GM19372 (cell line): ENCODE measurements around the gene ADRA1B.

Experiments used
- ATAC-seq: cut with Tn5 transposase; IDR thresholded peaks from one replicate; pipeline ENCODE4 v1.9.1; 2021; ENCODE audit warnings: mild to moderate bottlenecking, low read depth, moderate library complexity; ENCODE audit not compliant: unreplicated experiment

ADRA1B gene

GRCh38 chr5:159923008-159923407, 6.7 kb downstream of the ADRA1B start:
- no peak for ATAC-seq

- no peak for ATAC-seq
These were observed 12.0 kb downstream of the ADRA1B start for GRCh38 chr5:159928122-159928909.

DNA sequence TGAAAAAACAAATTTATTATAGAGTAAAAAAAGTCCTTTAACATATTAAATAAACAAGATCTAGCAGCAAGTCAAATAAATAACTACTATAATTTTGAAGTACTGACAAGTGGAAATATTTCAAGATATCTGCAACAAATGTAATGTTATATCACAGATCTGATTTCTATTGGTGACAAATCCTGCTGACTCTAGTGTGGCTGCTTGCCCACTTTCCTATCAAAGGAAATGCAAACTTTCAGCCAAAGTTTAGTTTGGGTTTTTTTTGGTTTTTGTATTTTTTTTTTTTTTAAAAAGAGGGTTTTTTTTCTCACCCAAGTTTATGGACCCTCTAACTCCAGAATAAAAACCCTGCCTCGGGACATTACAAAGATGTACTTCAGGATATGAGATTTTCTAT, 12.9 kb downstream of the ADRA1B start:
- no peak for ATAC-seq

- no peak for ATAC-seq
These were observed 17.5 kb downstream of the ADRA1B start for GRCh38 chr5:159933531-159934485.

GRCh38 chr5:159935946-159936345, 19.7 kb downstream of the ADRA1B start:
- ATAC-seq = no peak

DNA sequence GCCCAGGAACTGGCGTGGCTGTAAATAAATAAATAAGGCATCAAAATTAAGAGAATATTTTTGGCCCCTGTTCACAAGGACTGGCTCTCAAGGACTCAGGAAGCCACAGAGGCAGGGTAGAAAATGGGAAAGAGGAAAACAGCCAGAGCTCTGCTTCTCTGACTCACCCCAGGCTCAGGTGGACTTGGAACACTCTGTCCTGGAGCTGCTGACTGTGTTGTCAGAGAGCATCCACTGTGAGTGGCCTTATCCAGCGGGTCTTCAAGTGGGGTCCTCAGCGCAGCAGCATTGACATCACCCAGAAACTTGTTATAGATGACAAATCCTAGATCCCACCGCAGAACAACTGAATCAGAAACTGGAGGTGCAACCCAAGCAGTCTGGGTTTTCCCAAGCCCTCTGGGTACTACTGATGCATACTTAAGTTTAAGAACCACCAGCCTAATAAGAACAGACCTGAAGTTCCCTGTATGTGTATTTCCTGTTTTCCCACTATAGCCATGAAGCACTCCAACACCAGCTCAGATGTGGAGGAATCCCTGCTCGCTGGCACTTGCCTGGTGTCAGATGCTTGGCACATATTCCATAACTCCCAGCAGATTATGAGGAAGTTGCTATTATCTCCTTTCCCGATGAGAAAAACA, 20.5 kb downstream of the ADRA1B start:
- no peak for ATAC-seq

DNA sequence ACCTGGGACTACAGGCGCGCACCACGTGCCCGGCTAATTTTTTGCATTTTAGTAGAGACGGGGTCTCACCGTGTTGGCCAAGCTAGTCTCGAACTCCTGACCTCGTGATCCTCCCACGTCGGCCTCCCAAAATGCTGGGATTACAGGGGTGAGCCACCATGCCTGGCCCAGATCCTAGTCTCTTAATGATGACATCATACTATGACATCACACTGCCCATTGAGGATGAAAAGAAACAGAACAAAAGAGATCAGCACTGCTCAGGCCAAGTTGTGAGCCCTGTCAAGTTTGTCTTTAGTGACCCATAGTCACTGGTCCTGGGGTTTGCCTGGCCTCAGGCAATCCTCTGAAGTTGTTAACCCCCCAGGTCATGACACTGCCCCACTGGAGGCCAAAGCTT, 21.3 kb downstream of the ADRA1B start:
- ATAC-seq = no peak

- ATAC-seq = no peak
These were observed 27.0 kb downstream of the ADRA1B start for GRCh38 chr5:159943326-159943725.

- no peak for ATAC-seq
These were observed 27.8 kb downstream of the ADRA1B start for GRCh38 chr5:159944056-159944600.

DNA sequence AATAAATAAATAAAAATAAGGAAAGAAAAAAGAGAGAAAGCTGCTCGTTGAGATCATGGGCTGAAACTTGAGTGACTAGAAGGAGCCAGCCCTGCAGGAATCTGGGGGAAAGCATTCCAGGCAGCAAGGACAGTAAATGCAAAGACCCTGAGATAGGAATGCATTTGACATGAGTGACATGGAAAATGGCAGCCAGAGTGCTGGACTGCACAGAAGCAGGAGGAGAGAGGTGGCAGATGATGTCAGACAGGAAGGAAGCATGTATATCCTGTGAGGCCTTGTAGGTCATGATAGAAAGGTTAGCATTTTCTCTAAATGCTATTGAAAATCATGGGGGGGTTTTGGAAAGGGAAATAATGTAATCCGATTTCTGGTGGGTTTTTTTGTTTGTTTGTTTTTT, 29.1 kb downstream of the ADRA1B start:
- ATAC-seq = no peak

DNA sequence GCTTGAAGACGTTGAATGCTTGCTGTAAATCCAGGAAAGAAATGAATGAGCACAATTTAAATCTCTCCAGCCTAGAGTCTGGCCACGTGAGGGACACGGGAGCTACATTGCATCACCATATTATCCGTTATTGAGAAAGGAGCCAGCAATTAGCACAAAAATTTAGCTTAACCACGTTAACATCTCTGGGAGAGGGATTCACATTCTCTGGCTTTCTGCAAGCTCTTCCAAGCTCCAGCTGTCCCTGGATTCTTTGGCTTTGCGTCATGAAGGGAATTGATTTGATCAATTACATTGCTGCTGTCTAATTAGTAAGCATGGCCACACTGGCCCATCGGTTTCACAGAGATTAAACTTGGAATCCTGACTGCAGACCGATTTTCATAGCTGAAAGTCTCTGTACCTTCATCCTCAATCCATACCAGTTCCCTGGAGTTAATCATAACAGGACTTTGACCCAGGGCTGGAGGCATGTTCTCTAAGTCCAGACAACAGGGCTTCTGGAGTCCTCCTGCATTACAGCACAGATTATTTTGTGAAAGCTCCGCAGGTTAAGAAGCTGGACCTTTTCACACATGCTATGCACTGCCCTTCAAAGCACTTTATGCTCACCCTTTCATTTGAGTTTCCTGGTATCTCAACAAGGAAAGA, 31.6 kb downstream of the ADRA1B start:
- ATAC-seq = no peak

GRCh38 chr5:159951387-159951786, 35.1 kb downstream of the ADRA1B start:
- ATAC-seq = no peak

DNA sequence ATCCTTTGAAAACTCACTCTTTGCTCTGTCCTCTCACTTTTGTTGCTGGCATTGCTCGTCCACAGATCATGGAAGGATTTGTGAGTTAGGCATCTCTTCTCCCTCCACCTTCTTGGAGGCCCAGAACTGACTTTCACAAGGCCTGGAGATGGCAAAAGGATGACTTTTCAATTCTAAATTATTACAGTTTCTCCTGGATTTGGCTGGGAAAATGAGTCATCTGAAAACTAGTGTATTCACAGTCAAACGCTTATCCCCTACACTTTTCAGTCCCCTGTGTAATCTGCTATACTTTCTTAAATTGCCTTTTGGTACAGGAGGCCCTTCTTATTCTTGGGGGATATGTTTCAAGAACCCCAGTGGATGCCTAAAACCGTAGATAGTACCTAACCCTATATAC, 35.6 kb downstream of the ADRA1B start:
- no peak for ATAC-seq

DNA sequence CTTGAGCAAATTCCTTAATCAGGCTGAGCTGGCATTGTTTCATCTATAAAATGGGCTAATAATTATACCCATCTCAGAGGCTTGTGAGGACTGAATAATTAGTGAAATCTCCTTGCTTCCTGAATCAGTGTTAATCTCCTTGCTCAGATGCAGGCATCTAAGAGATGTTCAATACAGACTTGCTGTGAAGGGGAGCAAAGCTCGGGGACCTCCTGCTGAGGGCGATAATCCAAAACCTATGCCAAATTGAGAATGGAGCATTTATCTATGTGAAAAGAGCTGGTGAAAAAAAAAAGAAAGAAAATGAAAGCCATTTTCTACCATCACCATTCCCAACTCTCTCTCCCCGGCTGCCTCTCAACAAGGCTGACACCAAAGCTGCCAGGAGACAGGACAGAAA, 37.3 kb downstream of the ADRA1B start:
- no peak for ATAC-seq

DNA sequence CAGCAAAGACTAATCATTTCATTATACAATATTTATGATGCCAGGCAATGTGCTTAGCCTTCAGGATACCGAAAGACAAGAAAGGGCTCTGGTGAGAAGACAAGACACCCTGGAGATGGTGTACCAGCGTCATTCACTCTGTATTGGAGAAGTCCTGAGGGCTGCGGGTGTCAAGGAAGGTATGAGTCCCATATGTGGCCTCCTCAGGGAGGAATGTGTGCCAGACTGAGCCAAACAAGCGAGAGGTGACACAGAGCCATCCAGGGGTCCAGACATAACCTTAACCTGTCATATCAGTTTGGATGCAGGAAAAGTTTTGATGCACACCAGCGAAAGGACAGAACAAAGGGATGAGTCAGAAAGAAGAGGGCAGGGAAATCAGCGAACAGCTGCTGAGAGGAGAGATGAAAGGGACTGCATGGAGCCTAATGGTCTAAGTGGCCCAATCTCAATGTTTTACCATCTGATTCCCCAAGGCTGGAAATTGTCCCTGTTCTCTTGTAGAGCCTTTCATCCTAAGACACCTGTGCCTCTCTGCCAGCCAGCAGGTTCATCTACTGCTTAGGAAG, 38.9 kb downstream of the ADRA1B start:
- no peak for ATAC-seq

GRCh38 chr5:159956074-159956473, 39.8 kb downstream of the ADRA1B start:
- no peak for ATAC-seq

GRCh38 chr5:159961176-159962160, 45.2 kb downstream of the ADRA1B start:
- no peak for ATAC-seq

DNA sequence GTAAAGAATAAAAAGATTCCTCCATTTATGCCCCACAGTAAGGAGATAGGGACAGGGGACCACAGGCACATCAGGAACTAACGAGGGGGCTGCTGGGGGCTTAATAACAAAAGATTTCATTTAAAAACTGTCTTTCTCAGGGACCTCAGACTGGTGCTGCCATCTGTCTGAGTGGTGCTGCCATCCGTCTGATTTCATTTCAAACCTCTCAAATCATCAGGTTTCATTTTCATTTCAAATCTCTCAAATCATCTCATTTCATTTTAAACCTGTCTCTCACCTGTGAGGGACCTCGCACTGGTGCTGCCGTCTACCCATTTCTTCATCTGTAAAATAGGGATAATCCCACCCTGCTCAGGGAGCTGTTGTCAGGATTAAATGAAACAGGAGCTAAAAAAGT, 45.9 kb downstream of the ADRA1B start:
- ATAC-seq = no peak

DNA sequence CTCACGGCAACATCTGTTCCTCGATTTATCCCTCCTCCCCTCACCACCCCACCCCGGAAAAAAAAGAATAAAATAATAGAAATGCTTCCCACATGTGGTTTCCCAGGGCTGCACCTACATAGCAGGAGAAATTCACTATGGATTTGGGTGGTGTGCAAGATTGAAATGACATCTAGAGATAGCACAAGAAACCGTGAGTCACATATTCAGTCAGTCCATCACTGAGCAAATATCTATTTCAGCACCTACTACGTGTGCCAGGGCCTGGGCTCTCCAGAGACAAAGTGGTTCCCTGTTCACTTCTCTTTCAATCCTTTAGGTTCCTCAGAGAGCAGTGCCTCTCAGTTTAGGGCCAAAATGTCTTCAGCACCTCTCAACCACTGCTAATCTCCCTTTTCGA, 47.7 kb downstream of the ADRA1B start:
- no peak for ATAC-seq
